ENCODE measurements around the gene CEP85. TPM values are rescaled to one million over a fixed set of nuclear protein-coding genes. Genes with fewer than 3 reads are reported as not detected.

CEP85 gene
- total RNA-seq, 1 experiment from 2014 or later = 51.8 TPM

DNA sequence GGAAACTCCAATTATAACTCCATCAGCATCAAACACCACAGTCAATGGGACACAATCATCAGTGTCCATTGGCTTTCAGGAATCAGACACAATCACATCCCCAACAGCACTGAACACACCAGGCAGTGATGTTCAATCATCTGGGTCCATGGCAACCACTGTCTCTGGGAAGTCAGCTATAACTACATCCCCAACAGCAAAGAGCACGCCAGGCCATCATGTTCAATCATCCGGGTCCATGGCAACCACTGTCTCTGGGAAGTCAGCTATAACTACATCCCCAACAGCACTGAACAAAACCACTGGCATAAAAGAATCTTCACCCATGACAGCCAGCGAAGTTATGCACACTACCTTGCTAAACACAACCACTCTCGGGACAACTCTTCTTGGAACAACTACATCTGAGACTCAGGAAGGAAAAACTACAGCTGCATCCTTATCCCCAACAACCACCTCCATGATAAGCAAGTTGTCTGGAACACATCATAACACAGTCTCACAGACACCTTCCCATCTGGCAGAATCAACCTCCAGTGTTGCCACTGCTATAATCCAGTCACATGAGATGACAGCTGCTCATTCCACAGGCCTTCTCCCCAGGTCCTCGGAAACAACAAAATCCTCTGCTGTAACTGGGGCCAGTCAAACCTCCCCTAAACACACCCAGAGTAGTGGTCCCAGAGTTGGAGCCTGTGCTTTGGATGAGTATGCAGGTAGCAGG lies 23.7 kb upstream of the CEP85 start:
- in situ Hi-C loops (cut with HindIII; ENCODE audit: low pct_unique_long_range_greater_than_20kb, low sequenced_read_pairs) = no loop called here
- H3K9me3 ChIP-seq (ENCODE audit: control insufficient read depth, insufficient read depth, low read depth, low read length) = no peaks in the 10 kb centered on the region
- CTCF ChIA-PET = no interaction called here

DNA sequence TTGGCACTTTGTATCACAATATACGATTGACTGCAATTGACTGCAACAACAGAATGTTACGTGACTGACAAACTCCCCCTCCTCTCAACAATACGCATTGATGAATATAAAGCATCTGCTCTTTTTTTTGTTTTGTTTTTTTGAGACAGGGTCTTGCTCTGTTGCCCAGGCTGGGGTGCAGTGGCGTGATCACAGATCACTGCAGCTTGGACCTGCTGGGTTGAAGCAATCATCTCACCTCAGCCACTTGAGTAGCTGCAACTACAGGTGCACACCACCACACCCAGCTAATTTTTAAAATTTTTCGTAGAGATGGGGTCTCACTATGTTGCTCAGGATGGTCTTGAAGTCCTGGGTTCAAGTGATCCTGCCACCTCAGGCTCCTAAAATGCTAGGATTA lies 21.3 kb upstream of the CEP85 start:
- Histone ChIP-seq H3K4me1 (ENCODE audit: control insufficient read depth, insufficient read depth, low read length) (no peaks in the 10 kb centered on the region), H3K27me3 (ENCODE audit: control insufficient read depth, insufficient read depth, low read length) (no peaks in the 10 kb centered on the region), H3K4me3 (ENCODE audit: low read depth in 2 of 2, low read length in 2 of 2) (no peak overlapping the region), H3K9me3 (ENCODE audit: control insufficient read depth, insufficient read depth, low read depth, low read length) (no peaks in the 10 kb centered on the region), H3K27ac (ENCODE audit: low read length) (no peak overlapping the region), H3K36me3 (ENCODE audit: control insufficient read depth, insufficient read depth, low read length) (no peaks in the 10 kb centered on the region)
- no TSS peak for BruUV-seq (replicated peaks)
- TF ChIP-seq, protein P1, sequence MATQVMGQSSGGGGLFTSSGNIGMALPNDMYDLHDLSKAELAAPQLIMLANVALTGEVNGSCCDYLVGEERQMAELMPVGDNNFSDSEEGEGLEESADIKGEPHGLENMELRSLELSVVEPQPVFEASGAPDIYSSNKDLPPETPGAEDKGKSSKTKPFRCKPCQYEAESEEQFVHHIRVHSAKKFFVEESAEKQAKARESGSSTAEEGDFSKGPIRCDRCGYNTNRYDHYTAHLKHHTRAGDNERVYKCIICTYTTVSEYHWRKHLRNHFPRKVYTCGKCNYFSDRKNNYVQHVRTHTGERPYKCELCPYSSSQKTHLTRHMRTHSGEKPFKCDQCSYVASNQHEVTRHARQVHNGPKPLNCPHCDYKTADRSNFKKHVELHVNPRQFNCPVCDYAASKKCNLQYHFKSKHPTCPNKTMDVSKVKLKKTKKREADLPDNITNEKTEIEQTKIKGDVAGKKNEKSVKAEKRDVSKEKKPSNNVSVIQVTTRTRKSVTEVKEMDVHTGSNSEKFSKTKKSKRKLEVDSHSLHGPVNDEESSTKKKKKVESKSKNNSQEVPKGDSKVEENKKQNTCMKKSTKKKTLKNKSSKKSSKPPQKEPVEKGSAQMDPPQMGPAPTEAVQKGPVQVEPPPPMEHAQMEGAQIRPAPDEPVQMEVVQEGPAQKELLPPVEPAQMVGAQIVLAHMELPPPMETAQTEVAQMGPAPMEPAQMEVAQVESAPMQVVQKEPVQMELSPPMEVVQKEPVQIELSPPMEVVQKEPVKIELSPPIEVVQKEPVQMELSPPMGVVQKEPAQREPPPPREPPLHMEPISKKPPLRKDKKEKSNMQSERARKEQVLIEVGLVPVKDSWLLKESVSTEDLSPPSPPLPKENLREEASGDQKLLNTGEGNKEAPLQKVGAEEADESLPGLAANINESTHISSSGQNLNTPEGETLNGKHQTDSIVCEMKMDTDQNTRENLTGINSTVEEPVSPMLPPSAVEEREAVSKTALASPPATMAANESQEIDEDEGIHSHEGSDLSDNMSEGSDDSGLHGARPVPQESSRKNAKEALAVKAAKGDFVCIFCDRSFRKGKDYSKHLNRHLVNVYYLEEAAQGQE (IDR thresholded peaks at IDR 0.05; ENCODE audit: insufficient read depth in 1 of 2, low read depth in 2 of 2, low read length in 1 of 2) = no peak
- TF ChIP-seq SIN3A (IDR thresholded peaks at IDR 0.05; ENCODE audit: borderline replicate concordance, insufficient read depth, low read depth, low read length) = no peak
- TF ChIP-seq POLR2AphosphoS5 (IDR thresholded peaks at IDR 0.05; ENCODE audit: low read depth, low read length) = no peak
- TF ChIP-seq TCF7L2 (IDR thresholded peaks at IDR 0.05; ENCODE audit: low read depth, low read length) = no peak
- TF ChIP-seq, protein P2, sequence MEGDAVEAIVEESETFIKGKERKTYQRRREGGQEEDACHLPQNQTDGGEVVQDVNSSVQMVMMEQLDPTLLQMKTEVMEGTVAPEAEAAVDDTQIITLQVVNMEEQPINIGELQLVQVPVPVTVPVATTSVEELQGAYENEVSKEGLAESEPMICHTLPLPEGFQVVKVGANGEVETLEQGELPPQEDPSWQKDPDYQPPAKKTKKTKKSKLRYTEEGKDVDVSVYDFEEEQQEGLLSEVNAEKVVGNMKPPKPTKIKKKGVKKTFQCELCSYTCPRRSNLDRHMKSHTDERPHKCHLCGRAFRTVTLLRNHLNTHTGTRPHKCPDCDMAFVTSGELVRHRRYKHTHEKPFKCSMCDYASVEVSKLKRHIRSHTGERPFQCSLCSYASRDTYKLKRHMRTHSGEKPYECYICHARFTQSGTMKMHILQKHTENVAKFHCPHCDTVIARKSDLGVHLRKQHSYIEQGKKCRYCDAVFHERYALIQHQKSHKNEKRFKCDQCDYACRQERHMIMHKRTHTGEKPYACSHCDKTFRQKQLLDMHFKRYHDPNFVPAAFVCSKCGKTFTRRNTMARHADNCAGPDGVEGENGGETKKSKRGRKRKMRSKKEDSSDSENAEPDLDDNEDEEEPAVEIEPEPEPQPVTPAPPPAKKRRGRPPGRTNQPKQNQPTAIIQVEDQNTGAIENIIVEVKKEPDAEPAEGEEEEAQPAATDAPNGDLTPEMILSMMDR (IDR thresholded peaks at IDR 0.05) = no peak
- DNase-seq (ENCODE audit: low read depth, low spot score) = no peak
- POLR2A ChIA-PET = no interaction called here
- ATAC-seq = no peak
- in situ Hi-C loops (cut with HindIII; ENCODE audit: low pct_unique_long_range_greater_than_20kb, low sequenced_read_pairs) (no loop called here), intact Hi-C loops (cut with micrococcal nuclease; ENCODE audit: unreplicated experiment) (no loop called here)
- CTCF ChIA-PET = no interaction called here

More for the DNA sequence above, 23.7 kb upstream of the CEP85 start:
- Histone ChIP-seq H3K4me1 (ENCODE audit: control insufficient read depth, insufficient read depth, low read length) (no peaks in the 10 kb centered on the region), H3K36me3 (ENCODE audit: control insufficient read depth, insufficient read depth, low read length) (no peaks in the 10 kb centered on the region), H3K27ac (ENCODE audit: low read length) (no peak overlapping the region), H3K27me3 (ENCODE audit: control insufficient read depth, insufficient read depth, low read length) (no peaks in the 10 kb centered on the region), H3K4me3 (ENCODE audit: low read depth in 2 of 2, low read length in 2 of 2) (no peak overlapping the region)
- POLR2A ChIA-PET = no interaction called here
- ATAC-seq (peak; percentile 42; the same call in 1 of the 2 replicates), DNase-seq (ENCODE audit: low read depth, low spot score) (no peak)
- TF ChIP-seq TCF7L2 (IDR thresholded peaks at IDR 0.05; ENCODE audit: low read depth, low read length) (no peak), SIN3A (IDR thresholded peaks at IDR 0.05; ENCODE audit: borderline replicate concordance, insufficient read depth, low read depth, low read length) (no peak), POLR2AphosphoS5 (IDR thresholded peaks at IDR 0.05; ENCODE audit: low read depth, low read length) (no peak)
- TF ChIP-seq, protein P1 (IDR thresholded peaks at IDR 0.05; ENCODE audit: insufficient read depth in 1 of 2, low read depth in 2 of 2, low read length in 1 of 2) = no peak
- TF ChIP-seq, protein P2 (IDR thresholded peaks at IDR 0.05) = no peak
- no TSS peak for BruUV-seq (replicated peaks)
- intact Hi-C loops (cut with micrococcal nuclease; ENCODE audit: unreplicated experiment) = no loop called here

Data from Panc1 (cell line).